GM23248 (cell line): Measurements from ENCODE around the gene DOCK6.

Experiments used
- EZH2 ChIP-seq: fragments of 200-600 bp; sonication (generic); IDR thresholded peaks from 2 replicates; pipeline ENCODE4 v1.6.1; 2018; ENCODE audit warnings: antibody characterized with exemption, mild to moderate bottlenecking; ENCODE audit not compliant: insufficient read depth, poor library complexity, severe bottlenecking
- EZH2phosphoT487 ChIP-seq: fragments of 200-600 bp; sonication (generic); IDR thresholded peaks from 2 replicates; pipeline ENCODE4 v1.6.1; 2018; ENCODE audit warnings: antibody characterized with exemption, moderate library complexity, mild to moderate bottlenecking, low read depth; ENCODE audit not compliant: insufficient read depth

DNA sequence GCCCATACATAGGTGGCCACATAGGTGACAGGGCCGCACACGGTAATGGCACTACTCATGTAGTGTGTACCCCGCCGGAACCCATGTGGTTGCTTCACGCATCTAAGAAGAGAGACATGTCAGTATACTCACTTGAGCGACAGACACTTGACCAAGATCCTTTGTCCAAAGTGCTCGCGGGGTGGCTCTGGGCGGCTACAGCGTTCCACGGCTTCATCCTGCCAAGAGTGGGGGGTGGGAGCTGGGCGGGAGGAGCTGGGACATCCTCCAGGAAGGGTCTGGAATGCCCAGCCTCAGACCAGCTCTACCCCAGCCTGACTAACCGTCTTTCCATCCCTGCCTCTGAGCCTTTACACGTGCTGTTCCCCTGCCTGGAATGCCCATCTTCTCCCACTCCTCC lies 14.4 kb downstream of the DOCK6 start:
- TF ChIP-seq EZH2 (no peak), EZH2phosphoT487 (no peak)
